ENCODE data around the gene ANXA11.
"Not testable (repeated sequence)": the region's sequence is repeated elsewhere in the genome, so short reads cannot be mapped to it uniquely, and the experiment has no call there.

Gene ANXA11

DNA sequence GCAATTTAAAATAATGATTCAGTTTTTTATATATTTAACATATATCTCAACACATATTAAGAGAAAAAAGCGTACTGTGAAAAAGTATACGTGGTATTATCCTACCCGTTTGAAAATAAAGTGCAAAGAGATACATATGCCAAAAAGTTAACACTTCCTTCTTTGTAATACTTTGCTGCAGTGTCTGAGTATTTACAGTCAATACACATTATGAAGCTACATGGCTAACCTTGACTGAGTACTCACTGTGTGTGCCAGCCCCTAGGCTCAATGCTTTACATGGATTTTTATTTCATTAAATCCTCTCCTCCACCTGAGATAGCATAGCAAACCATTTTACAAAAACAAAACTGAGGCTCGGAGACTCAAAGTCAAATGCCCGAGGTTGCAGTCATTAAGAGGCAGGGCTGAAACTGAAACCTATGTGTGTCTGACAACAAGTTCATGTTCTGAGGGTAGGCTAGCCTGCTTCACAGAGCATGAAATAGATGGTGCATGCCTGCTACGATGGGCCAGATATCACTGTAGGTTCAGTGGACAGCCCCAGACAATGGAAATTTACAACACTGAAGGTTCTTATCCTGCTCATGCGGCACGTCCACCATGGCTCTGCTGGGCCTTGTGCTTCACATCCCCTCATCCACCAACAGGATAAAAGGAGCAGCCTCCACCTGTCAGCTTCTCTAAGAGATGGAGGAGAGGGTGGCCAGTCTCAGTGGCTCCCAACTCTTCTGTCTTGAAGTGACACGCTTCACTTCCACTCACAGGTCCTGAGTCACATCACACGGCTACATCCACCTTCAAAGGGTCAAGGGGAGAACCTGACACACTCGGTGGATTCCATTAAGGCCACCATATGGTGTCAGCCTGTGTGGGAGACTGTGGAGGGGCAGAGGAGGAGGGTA lies 29.2 kb upstream of the ANXA11 start:
- not testable (repeated sequence) for H3K9ac ChIP-seq, H3K4me2 ChIP-seq, H3K27me3 ChIP-seq

GRCh38 chr10:80233871-80234270 lies 28.5 kb upstream of the ANXA11 start:
- not testable (repeated sequence) for H3K27me3 ChIP-seq, H3K27ac ChIP-seq, H3K4me2 ChIP-seq, H3K4me3 ChIP-seq, H4K20me1 ChIP-seq, H3K36me3 ChIP-seq, H3K4me1 ChIP-seq, H3K9ac ChIP-seq
- peaks cover 4 to 14% (median 10%) of the 10 kb centered on the region in 11 experiments; a peak in 13 of 22 replicates for H3K9me3 ChIP-seq (replicated peaks in 1 of 11)

More for the DNA sequence above, 29.2 kb upstream of the ANXA11 start:
- not testable (repeated sequence) for H3K36me3 ChIP-seq, H3K4me1 ChIP-seq, H3K27ac ChIP-seq, H4K20me1 ChIP-seq, H3K4me3 ChIP-seq
- peaks cover 4 to 14% (median 10%) of the 10 kb centered on the region in 11 experiments; a peak in 13 of 22 replicates for H3K9me3 ChIP-seq (replicated peaks in 1 of 11)

DNA sequence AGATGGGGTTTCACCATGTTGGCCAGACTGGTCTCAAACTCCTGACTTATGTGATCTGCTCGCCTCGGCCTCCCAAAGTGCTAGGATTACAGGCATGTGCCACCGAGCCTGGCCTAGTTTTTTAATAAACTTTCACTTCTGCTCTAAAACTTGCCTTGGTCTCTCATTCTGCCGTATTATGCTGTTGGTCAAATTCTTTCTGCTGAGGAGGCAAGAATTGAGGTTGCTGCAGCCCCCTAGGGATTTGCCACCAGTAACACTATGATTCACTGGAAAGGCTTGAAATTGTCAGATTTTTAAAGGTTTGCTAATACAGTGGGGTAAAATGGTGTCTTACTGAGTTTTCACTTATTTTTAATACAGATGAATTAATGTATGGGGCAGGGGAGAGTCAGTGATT lies 21.4 kb upstream of the ANXA11 start:
- Histone ChIP-seq H3K9ac (peak overlapping the region in 1 of 11 experiments; percentile 38; a peak in 1 of 22 replicates), H3K4me2 (peak overlapping the region in 9 of 11 experiments; percentile 14 to 65 (median 34); a peak in 12 of 22 replicates), H3K4me1 (peaks cover 0 to 19% (median 9%) of the 10 kb centered on the region in 10 experiments; a peak in 11 of 20 replicates), H3K27ac (peak overlapping the region in 4 of 11 experiments; percentile 33 to 55 (median 50); a peak in 6 of 22 replicates)
- not testable (repeated sequence) for H3K4me3 ChIP-seq; H3K9me3 ChIP-seq (replicated peaks in 1 of 11); H3K27me3 ChIP-seq; H3K36me3 ChIP-seq; H4K20me1 ChIP-seq

DNA sequence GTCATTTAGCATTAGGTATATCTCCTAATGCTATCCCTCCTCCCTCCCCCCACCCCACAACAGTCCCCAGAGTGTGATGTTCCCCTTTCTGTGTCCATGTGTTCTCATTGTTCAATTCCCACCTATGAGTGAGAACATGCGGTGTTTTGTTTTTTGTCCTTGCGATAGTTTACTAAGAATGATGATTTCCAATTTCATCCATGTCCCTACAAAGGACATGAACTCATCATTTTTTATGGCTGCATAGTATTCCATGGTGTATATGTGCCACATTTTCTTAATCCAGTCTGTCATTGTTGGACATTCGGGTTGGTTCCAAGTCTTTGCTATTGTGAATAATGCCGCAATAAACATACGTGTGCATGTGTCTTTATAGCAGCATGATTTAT lies 17.7 kb upstream of the ANXA11 start:
- not testable (repeated sequence) for H3K27me3 ChIP-seq; H4K20me1 ChIP-seq; H3K36me3 ChIP-seq; H3K27ac ChIP-seq; H3K4me3 ChIP-seq; H3K9ac ChIP-seq; H3K4me2 ChIP-seq; H3K9me3 ChIP-seq (replicated peaks in 1 of 11)
- peaks cover 0 to 19% (median 9%) of the 10 kb centered on the region in 10 experiments; a peak in 11 of 20 replicates for H3K4me1 ChIP-seq

DNA sequence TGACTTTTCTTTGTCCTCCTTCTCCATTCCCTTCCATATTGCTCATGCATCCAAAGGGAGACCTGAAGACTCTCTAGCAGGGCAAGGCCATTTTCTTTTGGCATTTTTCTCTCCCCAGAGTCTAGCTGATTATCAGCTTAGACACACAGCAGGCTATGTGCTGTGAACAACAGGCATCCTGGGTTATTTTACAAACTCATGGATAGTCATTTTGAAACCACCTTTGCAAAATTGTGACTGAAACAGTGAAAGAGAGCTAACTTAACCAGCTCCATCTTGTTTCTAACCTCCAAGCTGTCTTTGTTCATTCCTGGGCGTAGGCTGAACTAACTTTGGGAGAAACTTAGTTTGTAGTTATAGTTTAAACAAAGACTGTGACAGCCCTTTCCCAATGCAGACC lies 13.5 kb upstream of the ANXA11 start:
- H3K4me1 ChIP-seq; H3K9ac ChIP-seq; H3K36me3 ChIP-seq; H3K4me3 ChIP-seq; H3K4me2 ChIP-seq; H3K27ac ChIP-seq; H4K20me1 ChIP-seq; H3K9me3 ChIP-seq (replicated peaks in 1 of 11); H3K27me3 ChIP-seq: not testable (repeated sequence)

GRCh38 chr10:80214368-80214982 lies 9.1 kb upstream of the ANXA11 start:
- H3K4me3 ChIP-seq, H4K20me1 ChIP-seq, H3K4me2 ChIP-seq, H3K27ac ChIP-seq, H3K9ac ChIP-seq, H3K36me3 ChIP-seq, H3K27me3 ChIP-seq: not testable (repeated sequence)
- Histone ChIP-seq H3K9me3 (replicated peaks in 1 of 11) (peaks cover 0 to 14% (median 0%) of the 10 kb centered on the region in 11 experiments; a peak in 3 of 22 replicates), H3K4me1 (peaks cover 0 to 12% (median 0%) of the 10 kb centered on the region in 10 experiments; a peak in 6 of 20 replicates)

- H3K4me1 ChIP-seq = peaks cover 0 to 12% (median 0%) of the 10 kb centered on the region in 10 experiments; a peak in 6 of 20 replicates
- H4K20me1 ChIP-seq, H3K9ac ChIP-seq, H3K4me2 ChIP-seq, H3K27ac ChIP-seq, H3K27me3 ChIP-seq, H3K36me3 ChIP-seq, H3K4me3 ChIP-seq: not testable (repeated sequence)
- H3K9me3 ChIP-seq (replicated peaks in 1 of 11) = peaks cover 0 to 14% (median 0%) of the 10 kb centered on the region in 11 experiments; a peak in 3 of 22 replicates
Measured at GRCh38 chr10:80212535-80213115, 7.3 kb upstream of the ANXA11 start.

DNA sequence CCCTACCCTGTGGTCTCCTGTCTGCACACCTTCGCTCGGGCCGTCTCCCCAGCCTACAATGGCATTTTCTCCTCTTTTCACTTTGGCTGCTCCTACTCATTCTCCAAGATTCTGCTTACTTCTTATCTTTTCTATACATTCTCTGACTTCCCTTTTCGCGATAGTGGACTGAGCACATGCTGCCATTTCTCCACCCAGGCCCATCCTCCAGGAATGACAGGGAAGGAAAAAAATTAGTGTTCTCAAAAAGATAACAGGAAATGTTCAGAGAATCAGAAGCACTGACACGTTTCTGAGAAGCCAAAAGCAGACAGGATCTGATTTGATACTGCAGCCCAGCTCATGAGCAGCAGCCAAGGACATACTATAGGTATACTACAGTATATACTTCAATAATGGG lies 6.4 kb upstream of the ANXA11 start:
- Histone ChIP-seq H3K27ac (no peak overlapping the region), H3K4me2 (peak overlapping the region in 3 of 11 experiments; percentile 13 to 73 (median 59); a peak in 5 of 22 replicates), H3K4me1 (peaks cover 0 to 12% (median 0%) of the 10 kb centered on the region in 10 experiments; a peak in 6 of 20 replicates), H3K27me3 (no peaks in the 10 kb centered on the region), H3K4me3 (no peak overlapping the region), H3K9ac (no peak overlapping the region), H4K20me1 (no peaks in the 10 kb centered on the region), H3K9me3 (replicated peaks in 1 of 11) (peaks cover 0 to 14% (median 0%) of the 10 kb centered on the region in 11 experiments; a peak in 3 of 22 replicates), H3K36me3 (no peaks in the 10 kb centered on the region)
- no peak for TF ChIP-seq Cebpa-rat (IDR thresholded peaks at IDR 0.05)

DNA sequence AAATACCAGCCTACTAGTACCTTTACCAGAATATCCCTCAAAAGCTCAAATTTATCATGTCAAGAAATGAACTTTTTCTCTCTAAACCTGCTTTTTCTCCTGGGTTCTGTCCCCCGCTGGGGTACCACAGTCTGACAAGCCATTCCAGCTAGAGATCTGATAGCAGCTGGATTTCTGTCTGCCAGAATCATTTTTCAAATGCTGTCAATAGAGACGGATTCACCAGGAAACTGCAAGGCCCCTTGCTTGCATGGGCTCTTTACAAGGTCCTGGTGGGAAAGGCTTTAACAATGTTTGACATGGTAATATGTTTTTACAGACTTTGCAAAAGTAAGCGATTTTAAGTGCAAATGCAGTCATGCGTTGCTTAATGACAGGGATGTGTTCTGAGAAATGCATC lies 4.9 kb upstream of the ANXA11 start:
- H3K27ac ChIP-seq = no peak overlapping the region
- peaks cover 6 to 20% (median 9%) of the 10 kb centered on the region in 10 experiments; a peak in 19 of 20 replicates for H3K4me1 ChIP-seq
- no peak overlapping the region for H3K4me3 ChIP-seq
- no peak overlapping the region for H3K4me2 ChIP-seq
- peaks cover 0 to 14% (median 0%) of the 10 kb centered on the region in 11 experiments; a peak in 3 of 22 replicates for H3K9me3 ChIP-seq (replicated peaks in 1 of 11)
- H3K9ac ChIP-seq = no peak overlapping the region
- no peaks in the 10 kb centered on the region for H3K27me3 ChIP-seq
- TF ChIP-seq Cebpa-rat (IDR thresholded peaks at IDR 0.05) = no peak
- H3K36me3 ChIP-seq = no peaks in the 10 kb centered on the region
- no peaks in the 10 kb centered on the region for H4K20me1 ChIP-seq
